Measurements from ENCODE around the gene RHBDL2. TPM values are rescaled to one million over a fixed set of nuclear protein-coding genes. Genes with fewer than 3 reads are reported as not detected.

The RHBDL2 gene
- total and polyA plus RNA-seq, 2 donors (not counting 1 experiment from before 2014, with no cell fraction given), result not detected

DNA sequence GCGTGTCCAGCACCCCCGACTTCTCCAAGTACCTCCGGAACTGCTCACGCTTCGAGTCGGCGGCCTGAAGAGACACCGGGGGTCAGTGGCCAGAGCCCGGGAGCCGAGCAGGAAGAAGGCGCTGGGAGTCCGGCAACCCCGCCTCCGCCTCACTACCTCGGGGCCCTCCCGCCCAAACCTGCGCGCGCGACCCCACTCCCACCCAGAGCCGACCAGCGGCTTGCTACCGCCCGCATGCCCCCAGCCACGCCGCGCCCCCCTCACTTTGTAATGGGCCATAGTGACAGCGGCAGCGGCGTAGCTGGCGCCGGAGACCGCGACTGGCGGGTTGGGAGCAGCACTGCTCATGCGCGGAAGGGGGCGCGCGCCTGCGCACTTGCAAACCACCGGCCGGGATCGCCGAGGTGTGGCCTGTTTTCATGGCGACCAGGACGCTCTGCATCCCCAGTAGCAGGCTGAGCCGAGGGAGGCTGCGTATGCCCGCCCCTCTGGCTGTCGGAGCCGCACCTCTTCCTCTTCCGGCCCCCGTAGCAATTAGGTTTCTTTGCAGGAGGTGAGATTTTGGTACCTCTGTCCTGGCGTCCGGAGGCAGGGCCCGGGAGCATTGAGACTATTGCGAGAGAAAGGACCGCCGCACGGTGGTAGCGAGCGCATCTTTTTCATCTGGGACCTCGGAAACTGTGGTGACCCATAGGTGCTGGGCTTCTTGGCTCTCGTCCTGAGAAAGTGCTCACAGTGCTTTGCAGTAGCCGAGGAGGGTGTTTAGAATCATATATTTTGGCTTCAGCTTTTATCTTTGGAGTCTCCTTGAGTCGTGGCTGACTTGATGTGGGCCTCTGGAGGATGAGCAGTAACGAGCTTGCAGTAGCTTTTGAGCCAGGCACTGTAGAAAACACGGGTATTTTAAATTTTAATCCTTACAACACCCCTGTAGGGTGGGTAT, 68.3 kb downstream of the RHBDL2 start, which contains the start of gene MYCBP:
Gene MYCBP, minus strand, starts transcription at position 322 of the 943 bp plus-strand sequence. Its CDS starts 43 bp downstream, at position 279.
- intact Hi-C loops (cut with micrococcal nuclease), result loop anchor here (1.0 to 5.0 kb wide), 3 partner anchors 14 to 154 kb away; partner anchors contain the start of genes AKIRIN1, NDUFS5 and RRAGC
- H3K79me2 ChIP-seq (ENCODE audit: control insufficient read depth, insufficient read depth, low read length), result peaks cover 42% of the 10 kb centered on the region
- TF ChIP-seq EZH2 (IDR thresholded peaks at IDR 0.05; ENCODE audit: borderline replicate concordance, insufficient read depth, low read depth, low read length, poor library complexity, severe bottlenecking), result no peak
- TF ChIP-seq, protein P1, sequence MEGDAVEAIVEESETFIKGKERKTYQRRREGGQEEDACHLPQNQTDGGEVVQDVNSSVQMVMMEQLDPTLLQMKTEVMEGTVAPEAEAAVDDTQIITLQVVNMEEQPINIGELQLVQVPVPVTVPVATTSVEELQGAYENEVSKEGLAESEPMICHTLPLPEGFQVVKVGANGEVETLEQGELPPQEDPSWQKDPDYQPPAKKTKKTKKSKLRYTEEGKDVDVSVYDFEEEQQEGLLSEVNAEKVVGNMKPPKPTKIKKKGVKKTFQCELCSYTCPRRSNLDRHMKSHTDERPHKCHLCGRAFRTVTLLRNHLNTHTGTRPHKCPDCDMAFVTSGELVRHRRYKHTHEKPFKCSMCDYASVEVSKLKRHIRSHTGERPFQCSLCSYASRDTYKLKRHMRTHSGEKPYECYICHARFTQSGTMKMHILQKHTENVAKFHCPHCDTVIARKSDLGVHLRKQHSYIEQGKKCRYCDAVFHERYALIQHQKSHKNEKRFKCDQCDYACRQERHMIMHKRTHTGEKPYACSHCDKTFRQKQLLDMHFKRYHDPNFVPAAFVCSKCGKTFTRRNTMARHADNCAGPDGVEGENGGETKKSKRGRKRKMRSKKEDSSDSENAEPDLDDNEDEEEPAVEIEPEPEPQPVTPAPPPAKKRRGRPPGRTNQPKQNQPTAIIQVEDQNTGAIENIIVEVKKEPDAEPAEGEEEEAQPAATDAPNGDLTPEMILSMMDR (IDR thresholded peaks at IDR 0.05), result no peak
- ATAC-seq (ENCODE audit: low read depth) (peak; percentile 99), DNase-seq (peak; percentile 97)
- H3K4me1 ChIP-seq (ENCODE audit: control insufficient read depth in 2 of 2, insufficient read depth in 2 of 2, low read length in 2 of 2), result peaks cover 13 to 21% of the 10 kb centered on the region in 2 donors
- WGBS (ENCODE audit: insufficient coverage), result under 1% methylated on average over 60 of the region's 69 CpGs
- Mint-ChIP-seq H3K4me1 (peaks cover 26% of the 10 kb centered on the region), H3K9me3 (ENCODE audit: insufficient read depth) (no peaks in the 10 kb centered on the region), H3K27me3 (no peaks in the 10 kb centered on the region), H3K4me3 (peak within 1 kb of the TSS; percentile 94), H3K27ac (peak within 1 kb of the TSS; percentile 92)
- H3K27me3 ChIP-seq (replicated peaks in 1 of 4; ENCODE audit: control extremely low read depth in 1 of 4, control insufficient read depth in 3 of 4, insufficient read depth in 4 of 4, low read length in 3 of 4), result no peaks in the 10 kb centered on the region
- H3K4me3 ChIP-seq (ENCODE audit: control extremely low read depth in 1 of 5, extremely low read depth in 1 of 5, insufficient read depth in 1 of 5, low read depth in 2 of 5, low read length in 4 of 5), result peak within 1 kb of the TSS; percentile 77 to 93 (median 85)
- POLR2A ChIA-PET, result interaction anchor here (0.5 to 2.8 kb wide), 4 partner anchors 14 to 859 kb away, joined by 3 to 16 read pairs (median 6); partner anchors contain the start of gene RRAGC
- no peaks in the 10 kb centered on the region for H3K9me3 ChIP-seq (ENCODE audit: control extremely low read depth in 1 of 3, control insufficient read depth in 2 of 3, insufficient read depth in 1 of 3, low read length in 2 of 3)
- peak within 1 kb of the TSS; percentile 94 for H2AFZ ChIP-seq (ENCODE audit: insufficient read depth, low read depth, low read length, poor library complexity, severe bottlenecking)
- H3K27ac ChIP-seq (ENCODE audit: low read length in 2 of 2), result peak within 1 kb of the TSS; percentile 39 to 82
- peak within 1 kb of the TSS; percentile 88 for H3K4me2 ChIP-seq (replicated peaks; ENCODE audit: low read depth, low read length, poor library complexity, severe bottlenecking)
- peak within 1 kb of the TSS; percentile 91 for H3K9ac ChIP-seq (ENCODE audit: low read length)
- CTCF ChIA-PET, result interaction anchor here (1.6 kb wide), 2 partner anchors 11 to 54 kb away, joined by 3 to 4 read pairs; no protein-coding TSS in a partner anchor
- H3K36me3 ChIP-seq (replicated peaks in 1 of 2; ENCODE audit: control extremely low read depth in 1 of 2, control insufficient read depth in 1 of 2, extremely low read depth in 1 of 2, insufficient read depth in 2 of 2, low read length in 1 of 2), result no peaks in the 10 kb centered on the region
- no peaks in the 10 kb centered on the region for H4K20me1 ChIP-seq (ENCODE audit: control insufficient read depth, insufficient read depth, low read length, poor library complexity, severe bottlenecking)

Measured in B cell (primary cell).